Uterus (tissue), 2 donors: ENCODE data around the gene PLEKHJ1.

Experiments
- POLR2A ChIP-seq, 2 donors: fragments of 450-650 bp; IDR thresholded peaks; one replicate each; pipeline ENCODE4 v1.6.1; 2016; ENCODE audit warnings: antibody characterized with exemption in 2 of 2, mild to moderate bottlenecking in 1 of 2, moderate library complexity in 1 of 2
- TF ChIP-seq, protein P1 (sequence below), 4 experiments: fragments of 200-600 bp in 2 of 4; fragments of 450-650 bp in 2 of 4; sonication (generic) in 2 of 4; IDR thresholded peaks; one replicate each; pipeline ENCODE4 v1.5.1; 2016 to 2019; ENCODE audit warnings: antibody characterized with exemption in 4 of 4, mild to moderate bottlenecking in 2 of 4, moderate library complexity in 1 of 4

DNA sequence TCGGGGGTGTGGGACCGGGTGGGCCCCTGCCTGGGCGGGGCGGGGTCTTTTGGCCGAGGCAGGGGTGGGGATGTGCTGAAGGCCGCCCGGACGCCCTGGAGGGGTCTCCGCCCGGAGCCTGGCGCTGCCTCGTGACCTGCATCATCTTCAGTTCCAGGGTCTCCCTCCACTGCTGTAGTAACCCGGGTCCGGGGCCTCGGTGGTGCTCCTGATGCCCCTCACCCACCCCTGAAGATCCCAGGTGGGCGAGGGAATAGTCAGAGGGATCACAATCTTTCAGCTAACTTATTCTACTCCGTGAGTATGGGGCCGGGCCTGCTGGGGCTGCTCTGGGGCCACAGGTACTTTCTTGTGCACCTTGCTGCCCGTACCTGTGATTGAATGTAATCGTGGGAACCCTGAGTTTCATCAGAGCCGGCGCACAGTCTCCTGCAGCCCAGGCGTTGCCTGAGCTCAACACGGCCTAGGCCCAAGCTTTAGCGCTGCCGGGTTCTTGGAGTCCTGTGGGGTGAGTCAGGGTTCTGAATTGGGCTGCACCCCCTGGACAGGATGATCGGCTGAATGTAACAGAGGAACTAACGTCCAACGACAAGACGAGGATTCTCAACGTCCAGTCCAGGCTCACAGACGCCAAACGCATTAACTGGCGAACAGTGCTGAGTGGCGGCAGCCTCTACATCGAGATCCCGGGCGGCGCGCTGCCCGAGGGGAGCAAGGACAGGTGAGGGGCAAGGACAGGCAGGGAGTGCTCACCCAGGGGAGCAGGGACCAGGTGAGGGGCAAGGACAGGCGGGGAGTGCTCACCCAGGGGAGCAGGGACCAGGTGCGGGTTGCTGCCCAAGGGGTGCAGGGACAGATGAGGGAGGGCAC, 35.3 kb upstream of the PLEKHJ1 start:
- no peak for TF ChIP-seq POLR2A (IDR thresholded peaks at IDR 0.05)
- TF ChIP-seq, protein P1, sequence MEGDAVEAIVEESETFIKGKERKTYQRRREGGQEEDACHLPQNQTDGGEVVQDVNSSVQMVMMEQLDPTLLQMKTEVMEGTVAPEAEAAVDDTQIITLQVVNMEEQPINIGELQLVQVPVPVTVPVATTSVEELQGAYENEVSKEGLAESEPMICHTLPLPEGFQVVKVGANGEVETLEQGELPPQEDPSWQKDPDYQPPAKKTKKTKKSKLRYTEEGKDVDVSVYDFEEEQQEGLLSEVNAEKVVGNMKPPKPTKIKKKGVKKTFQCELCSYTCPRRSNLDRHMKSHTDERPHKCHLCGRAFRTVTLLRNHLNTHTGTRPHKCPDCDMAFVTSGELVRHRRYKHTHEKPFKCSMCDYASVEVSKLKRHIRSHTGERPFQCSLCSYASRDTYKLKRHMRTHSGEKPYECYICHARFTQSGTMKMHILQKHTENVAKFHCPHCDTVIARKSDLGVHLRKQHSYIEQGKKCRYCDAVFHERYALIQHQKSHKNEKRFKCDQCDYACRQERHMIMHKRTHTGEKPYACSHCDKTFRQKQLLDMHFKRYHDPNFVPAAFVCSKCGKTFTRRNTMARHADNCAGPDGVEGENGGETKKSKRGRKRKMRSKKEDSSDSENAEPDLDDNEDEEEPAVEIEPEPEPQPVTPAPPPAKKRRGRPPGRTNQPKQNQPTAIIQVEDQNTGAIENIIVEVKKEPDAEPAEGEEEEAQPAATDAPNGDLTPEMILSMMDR (IDR thresholded peaks at IDR 0.05), result no peak
